Activated CD8-positive, alpha-beta memory T cell treated with anti-CD3 and anti-CD28 coated beads for 1 hour (primary cell): ENCODE results near the gene TCIRG1.

ENCODE experiments used
- DNase-seq, 2 donors: peaks; one replicate each; pipeline ENCODE4 v3.0.0-alpha.2; 2020; ENCODE audit warnings: low read depth in 1 of 2; ENCODE audit errors: extremely low read depth in 1 of 2

TCIRG1 gene

GRCh38 chr11:68004551-68005335 is 34.1 kb upstream of the TCIRG1 start:
- DNase-seq, result no peak

GRCh38 chr11:68006606-68007166 is 32.1 kb upstream of the TCIRG1 start:
- DNase-seq, result no peak

DNA sequence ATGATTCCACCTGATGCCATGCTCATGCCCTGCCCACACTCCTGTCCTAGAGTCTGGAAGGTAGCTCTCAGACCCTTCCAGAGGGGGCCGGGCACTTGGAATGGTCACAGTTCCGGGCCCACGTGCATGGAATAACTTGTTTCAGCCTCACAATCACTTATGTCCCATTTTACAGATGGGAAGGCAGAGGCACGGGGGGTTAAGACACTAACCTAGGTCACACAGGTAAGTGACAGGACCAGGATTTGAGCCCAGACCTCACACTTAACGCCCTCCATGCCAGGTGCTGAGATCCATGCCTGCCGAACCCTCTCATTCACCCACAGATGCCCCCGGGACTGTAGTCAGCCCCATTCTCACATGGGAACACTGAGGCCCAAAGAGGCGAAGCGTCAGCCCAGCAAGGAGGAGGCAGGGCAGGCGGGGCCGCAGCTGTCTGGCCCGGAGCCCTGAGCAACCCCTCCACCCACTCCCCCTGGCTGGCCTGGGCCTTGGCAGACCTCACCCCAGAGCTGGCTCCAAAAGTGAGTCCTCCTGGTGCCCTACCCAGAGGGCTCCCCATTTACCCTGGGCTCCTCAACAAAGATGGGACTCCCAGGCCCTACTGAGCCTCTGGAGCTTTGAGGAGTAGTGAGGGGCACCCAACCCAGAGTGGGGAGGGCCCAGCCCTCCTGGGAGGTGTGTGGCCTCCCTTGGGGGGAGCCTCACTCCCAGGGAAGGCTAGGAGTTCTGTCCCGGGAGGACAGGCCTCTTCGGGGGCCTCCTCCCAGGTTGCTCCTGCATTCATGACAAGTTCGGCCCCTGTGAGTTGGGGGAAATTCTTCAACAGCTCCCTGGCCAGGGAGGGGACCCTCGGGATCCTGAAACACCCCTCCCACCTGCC is 31.1 kb upstream of the TCIRG1 start:
- no peak for DNase-seq

DNA sequence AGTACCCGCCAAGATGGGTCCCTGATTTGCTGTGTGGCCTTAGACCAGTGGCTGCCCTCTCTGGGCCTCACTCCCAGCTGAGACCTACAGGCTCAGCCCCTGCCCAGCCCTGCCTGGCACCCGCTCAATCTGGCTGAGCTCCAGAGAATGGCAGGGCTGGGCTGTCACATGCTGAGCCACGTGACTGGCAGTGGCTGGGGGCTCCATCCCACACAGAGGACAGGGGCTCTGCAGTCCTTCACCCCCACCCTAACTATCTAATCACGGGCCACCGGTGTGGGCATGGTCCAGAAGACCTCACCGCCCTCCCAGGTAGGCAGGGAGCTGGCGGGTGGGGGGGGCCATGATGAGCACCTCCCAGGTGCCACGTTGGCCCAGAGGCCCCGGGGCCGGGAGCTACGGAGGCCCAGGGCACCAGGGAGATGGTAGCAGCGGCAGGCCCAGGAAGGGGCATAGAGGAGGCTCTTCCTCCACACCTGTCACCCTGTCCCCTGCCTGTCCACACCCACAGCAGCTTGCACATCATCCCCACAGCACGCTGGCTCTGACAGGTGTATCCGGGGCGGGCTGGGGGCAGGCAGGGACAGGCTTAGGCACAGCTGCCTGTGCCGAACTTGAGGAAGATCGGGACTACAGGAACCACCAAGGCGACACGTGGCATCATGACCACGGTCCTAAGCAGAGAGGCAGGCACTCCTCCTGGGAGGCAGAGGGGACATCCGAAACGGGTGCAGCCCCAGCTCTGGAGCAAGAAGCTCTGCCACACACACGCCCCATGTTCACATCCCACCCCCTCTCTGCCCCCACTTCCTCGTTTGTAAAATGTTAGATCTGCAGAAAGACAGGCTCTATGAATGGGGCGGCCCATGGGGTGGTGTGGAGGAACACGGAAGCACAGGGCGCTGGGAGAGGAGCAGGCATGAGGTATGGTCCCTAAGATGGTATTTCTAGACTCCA is 30.2 kb upstream of the TCIRG1 start:
- no peak for DNase-seq

GRCh38 chr11:68009391-68010089 is 29.3 kb upstream of the TCIRG1 start:
- no peak for DNase-seq

GRCh38 chr11:68010090-68011041 is 28.5 kb upstream of the TCIRG1 start, which contains the start of gene ALDH3B1:
Gene ALDH3B1, plus strand, starts transcription at chr11:68010327. Its CDS starts 4,971 bp downstream, at chr11:68015298.
- no peak for DNase-seq

DNA sequence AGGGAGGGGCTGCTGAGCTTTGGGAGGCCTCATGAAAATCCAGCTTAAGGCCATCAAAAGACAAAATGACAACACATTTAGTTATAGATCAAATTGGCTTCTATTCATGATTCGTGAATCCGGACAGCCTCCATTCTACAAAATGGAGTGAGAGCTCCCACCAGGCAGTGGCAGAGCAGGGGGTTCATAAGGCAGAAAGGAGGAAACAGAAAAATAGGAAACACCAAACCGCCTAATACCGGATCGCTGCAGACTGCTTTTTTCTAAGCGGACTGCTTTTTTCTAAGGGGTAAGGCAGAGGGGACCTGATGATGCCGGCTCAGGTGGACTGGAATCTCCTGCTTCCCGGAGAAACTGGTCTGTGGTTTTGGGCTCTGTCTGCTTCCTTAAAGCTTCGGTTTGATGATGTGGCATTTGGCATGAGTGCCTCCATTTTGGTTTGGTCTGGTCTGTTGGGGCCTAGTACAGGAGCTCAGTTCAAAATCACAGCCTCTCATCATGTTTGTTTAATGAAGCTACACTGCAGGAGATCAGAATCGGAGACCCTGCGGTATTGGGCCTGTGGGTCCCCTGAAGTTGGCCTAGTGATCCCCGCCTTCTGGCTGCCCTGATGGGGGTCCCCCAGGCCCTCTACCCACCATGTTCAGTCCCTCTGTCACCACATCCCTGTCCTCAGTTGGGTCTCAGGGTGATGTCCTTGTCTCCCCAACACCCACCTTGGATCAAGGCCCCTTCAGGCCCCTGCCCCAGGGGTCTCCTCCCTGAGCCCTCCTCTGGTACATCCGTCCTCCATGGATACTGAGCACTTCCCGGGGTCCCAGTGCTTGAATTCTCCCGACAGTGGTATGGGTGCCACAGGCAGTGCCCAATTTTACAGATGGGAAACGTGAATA is 27.5 kb upstream of the TCIRG1 start:
- no peak for DNase-seq

- no peak for DNase-seq
Measured at GRCh38 chr11:68012044-68012842, 26.6 kb upstream of the TCIRG1 start.

- DNase-seq, result no peak
Measured at GRCh38 chr11:68012843-68013610, 25.8 kb upstream of the TCIRG1 start.

- DNase-seq, result no peak
Measured at GRCh38 chr11:68013611-68014156, 25.1 kb upstream of the TCIRG1 start.

GRCh38 chr11:68014157-68014946 is 24.5 kb upstream of the TCIRG1 start:
- DNase-seq, result no peak

DNA sequence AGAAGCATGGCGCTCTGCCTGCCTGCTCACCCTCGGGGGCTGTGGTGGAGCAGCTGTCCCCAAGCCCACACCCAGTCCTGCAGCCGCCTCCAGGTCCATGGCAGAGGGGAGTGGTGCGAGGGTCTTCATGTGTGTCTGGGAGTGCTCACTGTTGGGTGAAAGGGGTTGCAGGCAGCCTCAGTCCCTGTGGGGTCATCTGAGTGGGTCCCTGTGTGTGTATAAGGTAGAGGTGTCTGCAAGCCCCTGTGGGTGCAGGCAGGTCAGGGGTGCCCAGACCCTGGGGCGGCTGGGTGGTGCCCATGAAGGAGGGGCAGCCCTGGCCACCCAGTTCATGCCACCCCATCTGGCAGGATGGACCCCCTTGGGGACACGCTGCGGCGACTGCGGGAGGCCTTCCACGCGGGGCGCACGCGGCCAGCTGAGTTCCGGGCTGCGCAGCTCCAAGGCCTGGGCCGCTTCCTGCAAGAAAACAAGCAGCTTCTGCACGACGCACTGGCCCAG is 23.8 kb upstream of the TCIRG1 start:
- DNase-seq, result no peak

DNA sequence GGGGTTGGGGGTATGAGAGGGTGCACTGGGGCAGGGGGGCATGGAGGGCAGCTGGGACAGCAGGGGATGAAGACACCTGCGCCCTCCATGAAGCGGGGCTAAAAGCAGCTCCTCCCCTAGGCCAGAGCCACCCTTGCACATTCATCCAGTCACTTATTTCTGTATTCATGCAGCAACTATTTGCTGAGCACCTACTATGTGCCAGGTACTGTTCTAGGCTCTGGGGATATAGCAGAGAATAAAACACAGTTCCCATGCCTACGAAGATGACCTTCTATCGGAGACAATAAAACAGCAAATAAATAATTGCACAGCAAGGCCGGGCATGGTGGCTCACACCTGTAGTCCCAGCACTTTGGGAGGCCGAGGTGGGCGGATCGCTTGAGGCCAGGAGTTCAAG is 23.4 kb upstream of the TCIRG1 start:
- no peak for DNase-seq

GRCh38 chr11:68016161-68016903 is 22.5 kb upstream of the TCIRG1 start:
- DNase-seq, result no peak
